PC-3 (cell line): ENCODE results near the gene RNF130.

ENCODE experiments used
- CTCF ChIP-seq: fragments of 300-600 bp; sonication (generic); conservative IDR thresholded peaks from 2 replicates; pipeline ENCODE4 v1.5.1; 2017; ENCODE audit warnings: antibody characterized with exemption, low read depth, mild to moderate bottlenecking, low read length
- EZH2phosphoT487 ChIP-seq: fragments of 300-600 bp; sonication (generic); IDR thresholded peaks from 2 replicates; pipeline ENCODE4 v1.6.1; 2018; ENCODE audit warnings: mild to moderate bottlenecking, antibody characterized with exemption, low read length, borderline replicate concordance

DNA sequence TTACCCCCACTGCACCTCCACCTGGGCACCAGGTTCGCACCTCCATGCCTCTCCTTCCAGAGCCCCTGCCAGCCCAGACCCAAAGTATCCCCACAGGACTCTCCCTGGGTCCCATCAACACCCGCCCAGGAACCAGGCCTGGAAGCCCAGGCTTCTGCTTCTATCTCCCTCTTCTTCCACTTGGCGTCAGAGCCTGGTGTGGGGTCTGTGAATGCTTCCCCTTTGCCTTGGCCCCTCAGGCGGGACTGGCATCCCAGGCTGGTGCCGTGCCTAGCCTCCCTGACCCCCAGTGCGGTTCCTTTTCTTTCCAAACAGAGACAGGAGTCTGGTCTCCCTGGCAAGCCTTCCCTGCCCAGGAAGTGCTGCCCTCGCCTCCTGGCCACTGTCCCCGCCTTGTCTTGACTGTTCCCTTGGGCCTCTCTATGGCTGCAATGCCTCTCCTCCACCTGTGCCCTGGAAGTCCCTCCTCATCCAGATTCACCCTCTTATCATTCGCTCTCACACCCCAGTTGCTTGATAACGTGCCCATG lies 156.1 kb downstream of the RNF130 start:
- TF ChIP-seq CTCF (no peak), EZH2phosphoT487 (no peak)
